Parathyroid adenoma (tissue), 2 donors: ENCODE measurements around the gene MAPK8IP1.

Experiments used
- H2AFZ ChIP-seq: fragments of 300-600 bp; sonication (generic); one replicate; pipeline ENCODE4 v1.7.0; 2017; ENCODE audit warnings: antibody characterized with exemption, mild to moderate bottlenecking
- H3K27ac ChIP-seq: fragments of 300-600 bp; sonication (generic); one replicate; pipeline ENCODE4 v1.7.0; 2017
- H3K27me3 ChIP-seq: fragments of 300-600 bp; sonication (generic); one replicate; pipeline ENCODE4 v1.7.0; 2017; ENCODE audit warnings: low read length; ENCODE audit not compliant: control insufficient read depth, insufficient read depth
- H3K36me3 ChIP-seq: fragments of 300-600 bp; sonication (generic); one replicate; pipeline ENCODE4 v1.7.0; 2017; ENCODE audit warnings: low read length; ENCODE audit not compliant: control insufficient read depth, insufficient read depth
- H3K4me1 ChIP-seq: fragments of 300-600 bp; sonication (generic); one replicate; pipeline ENCODE4 v1.7.0; 2017; ENCODE audit warnings: control low read depth
- H3K4me2 ChIP-seq: fragments of 300-600 bp; sonication (generic); one replicate; pipeline ENCODE4 v1.7.0; 2017; ENCODE audit warnings: low read length
- H3K4me3 ChIP-seq: fragments of 300-600 bp; sonication (generic); one replicate; pipeline ENCODE4 v1.7.0; 2017; ENCODE audit warnings: low read depth, low read length
- H3K79me2 ChIP-seq: fragments of 300-600 bp; sonication (generic); one replicate; pipeline ENCODE4 v1.7.0; 2017; ENCODE audit warnings: control low read depth
- H3K9ac ChIP-seq: fragments of 300-600 bp; sonication (generic); one replicate; pipeline ENCODE4 v1.7.0; 2017; ENCODE audit warnings: mild to moderate bottlenecking
- H3K9me3 ChIP-seq: fragments of 300-600 bp; sonication (generic); one replicate; pipeline ENCODE4 v1.7.0; 2017; ENCODE audit warnings: low read length; ENCODE audit not compliant: control insufficient read depth
- CTCF ChIP-seq: fragments of 300-600 bp; sonication (generic); IDR thresholded peaks from one replicate; pipeline ENCODE4 v1.7.0; 2017; ENCODE audit warnings: antibody characterized with exemption, mild to moderate bottlenecking
- donor health status: primary hyperparathyroidism.

The MAPK8IP1 gene

GRCh38 chr11:45926001-45926401, 40.5 kb downstream of the MAPK8IP1 start:
- Histone ChIP-seq H3K27ac (no peak overlapping the region), H3K36me3 (no peaks in the 10 kb centered on the region)

DNA sequence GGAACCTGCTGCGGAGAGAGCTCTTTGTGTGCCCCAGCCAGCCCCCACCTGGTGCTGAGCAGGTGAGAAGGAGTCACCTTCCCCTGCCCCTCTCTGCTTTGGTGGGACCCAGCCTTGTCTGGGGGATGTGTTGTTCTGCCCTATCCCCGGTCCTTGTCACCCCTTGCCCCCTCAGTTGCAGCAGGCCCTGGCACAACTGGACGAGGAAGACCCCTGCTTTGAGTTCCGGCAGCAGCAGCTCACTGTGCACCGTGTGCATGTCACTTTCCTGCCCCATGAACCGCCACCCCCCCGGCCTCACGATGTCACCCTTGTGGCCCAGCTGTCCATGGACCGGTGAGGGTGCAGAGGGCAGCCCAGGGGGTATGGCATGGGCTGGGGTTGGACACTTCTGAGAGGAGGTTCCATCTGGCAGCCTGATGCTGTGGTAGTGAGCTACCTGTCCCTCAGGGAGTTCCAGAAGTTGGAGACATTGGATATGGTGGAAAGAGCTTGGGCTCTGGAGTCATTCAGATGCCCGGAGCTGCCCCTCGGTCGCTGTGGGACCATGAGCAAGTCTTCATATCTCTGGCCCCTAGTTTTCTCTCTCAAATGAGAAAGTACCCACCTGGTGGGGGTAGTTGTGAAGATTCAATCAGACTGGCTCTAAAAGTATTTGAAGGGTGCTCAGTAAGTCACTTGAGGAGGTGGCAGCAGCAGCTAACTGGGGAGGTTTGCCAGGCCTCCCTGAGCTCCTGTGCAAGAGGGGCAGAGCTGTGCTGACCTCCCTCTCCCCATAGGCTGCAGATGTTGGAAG, 41.3 kb downstream of the MAPK8IP1 start:
- H3K9me3 ChIP-seq = no peaks in the 10 kb centered on the region
- no peak overlapping the region for H3K4me2 ChIP-seq
- no peaks in the 10 kb centered on the region for H3K4me1 ChIP-seq
- H3K4me3 ChIP-seq = no peak overlapping the region
- H3K36me3 ChIP-seq = no peaks in the 10 kb centered on the region
- H3K9ac ChIP-seq = no peak overlapping the region
- no peak for TF ChIP-seq CTCF
- no peaks in the 10 kb centered on the region for H3K79me2 ChIP-seq
- no peak overlapping the region for H3K27ac ChIP-seq
- no peaks in the 10 kb centered on the region for H3K27me3 ChIP-seq
- H2AFZ ChIP-seq = no peak overlapping the region

More at GRCh38 chr11:45926001-45926401, 40.5 kb downstream of the MAPK8IP1 start:
- H3K27me3 ChIP-seq = no peaks in the 10 kb centered on the region
- H3K4me1 ChIP-seq = peaks cover 5% of the 10 kb centered on the region
- H3K79me2 ChIP-seq = no peaks in the 10 kb centered on the region
- no peaks in the 10 kb centered on the region for H3K9me3 ChIP-seq
- H3K4me3 ChIP-seq = no peak overlapping the region
- no peak overlapping the region for H3K4me2 ChIP-seq
- TF ChIP-seq CTCF = no peak
- no peak overlapping the region for H3K9ac ChIP-seq
- H2AFZ ChIP-seq = no peak overlapping the region

- Histone ChIP-seq H3K36me3 (no peaks in the 10 kb centered on the region), H3K4me3 (no peak overlapping the region), H3K9ac (no peak overlapping the region), H3K4me1 (no peaks in the 10 kb centered on the region), H3K27me3 (no peaks in the 10 kb centered on the region), H3K79me2 (no peaks in the 10 kb centered on the region), H3K4me2 (no peak overlapping the region), H2AFZ (no peak overlapping the region), H3K9me3 (no peaks in the 10 kb centered on the region), H3K27ac (no peak overlapping the region)
- no peak for TF ChIP-seq CTCF
Observed at GRCh38 chr11:45927332-45927683, 41.9 kb downstream of the MAPK8IP1 start.

- H2AFZ ChIP-seq = no peak overlapping the region
- no peaks in the 10 kb centered on the region for H3K27me3 ChIP-seq
- no peaks in the 10 kb centered on the region for H3K4me1 ChIP-seq
- no peaks in the 10 kb centered on the region for H3K36me3 ChIP-seq
- no peak overlapping the region for H3K27ac ChIP-seq
- no peak overlapping the region for H3K4me3 ChIP-seq
- H3K9ac ChIP-seq = no peak overlapping the region
- no peaks in the 10 kb centered on the region for H3K9me3 ChIP-seq
- H3K79me2 ChIP-seq = no peaks in the 10 kb centered on the region
- H3K4me2 ChIP-seq = no peak overlapping the region
- no peak for TF ChIP-seq CTCF
Observed at GRCh38 chr11:45927684-45928413, 42.4 kb downstream of the MAPK8IP1 start.
